ENCODE data around the gene THBS3. TPM values are rescaled to one million over a fixed set of nuclear protein-coding genes. Genes with fewer than 3 reads are reported as not detected.
"Not testable (repeated sequence)": the region's sequence is repeated elsewhere in the genome, so short reads cannot be mapped to it uniquely, and the experiment has no call there.

The THBS3 gene
- polyA plus RNA-seq, 1 donor from 2014 or later: 99.6 TPM

DNA sequence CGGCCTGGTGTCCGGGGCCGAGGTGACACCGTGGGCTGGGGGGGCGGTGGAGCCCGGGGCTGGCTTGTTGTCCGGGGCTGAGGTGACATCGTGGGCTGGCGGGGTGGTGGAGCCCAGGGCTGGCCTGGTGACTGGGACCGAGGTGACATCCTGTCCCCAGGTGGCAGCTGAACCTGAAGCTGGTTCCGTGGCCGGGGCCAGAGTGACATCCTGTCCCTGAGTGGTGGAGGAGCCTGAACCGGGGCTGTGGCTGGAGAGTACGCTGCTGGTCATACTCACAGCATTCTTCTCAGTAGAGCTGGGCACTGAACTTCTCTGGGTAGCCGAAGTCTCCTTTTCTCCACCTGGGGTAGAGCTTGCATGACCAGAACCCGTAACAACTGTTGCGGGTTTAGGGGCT lies 15.8 kb downstream of the THBS3 start:
- no peak for TF ChIP-seq SMC3 (conservative IDR thresholded peaks at IDR 0.05; ENCODE audit: poor library complexity)
- TF ChIP-seq, protein P1, sequence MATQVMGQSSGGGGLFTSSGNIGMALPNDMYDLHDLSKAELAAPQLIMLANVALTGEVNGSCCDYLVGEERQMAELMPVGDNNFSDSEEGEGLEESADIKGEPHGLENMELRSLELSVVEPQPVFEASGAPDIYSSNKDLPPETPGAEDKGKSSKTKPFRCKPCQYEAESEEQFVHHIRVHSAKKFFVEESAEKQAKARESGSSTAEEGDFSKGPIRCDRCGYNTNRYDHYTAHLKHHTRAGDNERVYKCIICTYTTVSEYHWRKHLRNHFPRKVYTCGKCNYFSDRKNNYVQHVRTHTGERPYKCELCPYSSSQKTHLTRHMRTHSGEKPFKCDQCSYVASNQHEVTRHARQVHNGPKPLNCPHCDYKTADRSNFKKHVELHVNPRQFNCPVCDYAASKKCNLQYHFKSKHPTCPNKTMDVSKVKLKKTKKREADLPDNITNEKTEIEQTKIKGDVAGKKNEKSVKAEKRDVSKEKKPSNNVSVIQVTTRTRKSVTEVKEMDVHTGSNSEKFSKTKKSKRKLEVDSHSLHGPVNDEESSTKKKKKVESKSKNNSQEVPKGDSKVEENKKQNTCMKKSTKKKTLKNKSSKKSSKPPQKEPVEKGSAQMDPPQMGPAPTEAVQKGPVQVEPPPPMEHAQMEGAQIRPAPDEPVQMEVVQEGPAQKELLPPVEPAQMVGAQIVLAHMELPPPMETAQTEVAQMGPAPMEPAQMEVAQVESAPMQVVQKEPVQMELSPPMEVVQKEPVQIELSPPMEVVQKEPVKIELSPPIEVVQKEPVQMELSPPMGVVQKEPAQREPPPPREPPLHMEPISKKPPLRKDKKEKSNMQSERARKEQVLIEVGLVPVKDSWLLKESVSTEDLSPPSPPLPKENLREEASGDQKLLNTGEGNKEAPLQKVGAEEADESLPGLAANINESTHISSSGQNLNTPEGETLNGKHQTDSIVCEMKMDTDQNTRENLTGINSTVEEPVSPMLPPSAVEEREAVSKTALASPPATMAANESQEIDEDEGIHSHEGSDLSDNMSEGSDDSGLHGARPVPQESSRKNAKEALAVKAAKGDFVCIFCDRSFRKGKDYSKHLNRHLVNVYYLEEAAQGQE (IDR thresholded peaks at IDR 0.05; ENCODE audit: borderline replicate concordance): no peak
- no peaks in the 10 kb centered on the region for H3K36me3 ChIP-seq (ENCODE audit: insufficient read depth, low read length)
- H3K27ac ChIP-seq (ENCODE audit: low read length): no peak overlapping the region
- H2AFZ ChIP-seq (ENCODE audit: low read depth, low read length): no peak overlapping the region
- no peaks in the 10 kb centered on the region for H3K9me2 ChIP-seq (ENCODE audit: insufficient read depth, low read length)
- no peak overlapping the region for H3K4me3 ChIP-seq (ENCODE audit: low read length)
- H3K79me2 ChIP-seq (replicated peaks; ENCODE audit: insufficient read depth, low read length): peaks cover 17% of the 10 kb centered on the region
- no peaks in the 10 kb centered on the region for H3K27me3 ChIP-seq (ENCODE audit: insufficient read depth, low read depth, low read length)
- H3F3A ChIP-seq (ENCODE audit: insufficient read depth, low read length, poor library complexity, severe bottlenecking): no peaks in the 10 kb centered on the region
- no peaks in the 10 kb centered on the region for H4K20me1 ChIP-seq (ENCODE audit: insufficient read depth)
- no peak overlapping the region for H3K9ac ChIP-seq (ENCODE audit: low read length)
- no peak overlapping the region for H3K4me2 ChIP-seq (ENCODE audit: low read length)
- no peaks in the 10 kb centered on the region for H3K9me3 ChIP-seq (ENCODE audit: low read length)

DNA sequence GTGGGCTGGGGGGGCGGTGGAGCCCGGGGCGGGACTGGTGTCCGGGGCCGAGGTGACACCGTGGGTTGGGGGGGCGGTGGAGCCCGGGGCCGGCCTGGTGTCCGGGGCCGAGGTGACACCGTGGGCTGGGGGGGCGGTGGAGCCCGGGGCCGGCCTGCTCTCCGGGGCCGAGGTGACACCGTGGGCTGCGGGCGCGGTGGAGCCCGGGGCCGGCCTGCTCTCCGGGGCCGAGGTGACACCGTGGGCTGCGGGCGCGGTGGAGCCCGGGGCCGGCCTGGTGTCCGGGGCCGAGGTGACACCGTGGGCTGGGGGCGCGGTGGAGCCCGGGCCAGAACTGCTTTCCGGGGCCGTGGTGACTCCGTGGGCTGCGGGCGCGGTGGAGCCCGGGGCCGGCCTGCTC lies 17.8 kb downstream of the THBS3 start:
- not testable (repeated sequence) for H3K4me3 ChIP-seq (ENCODE audit: low read length); H3K27me3 ChIP-seq (ENCODE audit: insufficient read depth, low read depth, low read length); H2AFZ ChIP-seq (ENCODE audit: low read depth, low read length); H3K79me2 ChIP-seq (replicated peaks; ENCODE audit: insufficient read depth, low read length); H3K9me3 ChIP-seq (ENCODE audit: low read length); H4K20me1 ChIP-seq (ENCODE audit: insufficient read depth); H3F3A ChIP-seq (ENCODE audit: insufficient read depth, low read length, poor library complexity, severe bottlenecking); H3K27ac ChIP-seq (ENCODE audit: low read length); H3K9me2 ChIP-seq (ENCODE audit: insufficient read depth, low read length); H3K36me3 ChIP-seq (ENCODE audit: insufficient read depth, low read length); H3K4me2 ChIP-seq (ENCODE audit: low read length); H3K9ac ChIP-seq (ENCODE audit: low read length)

DNA sequence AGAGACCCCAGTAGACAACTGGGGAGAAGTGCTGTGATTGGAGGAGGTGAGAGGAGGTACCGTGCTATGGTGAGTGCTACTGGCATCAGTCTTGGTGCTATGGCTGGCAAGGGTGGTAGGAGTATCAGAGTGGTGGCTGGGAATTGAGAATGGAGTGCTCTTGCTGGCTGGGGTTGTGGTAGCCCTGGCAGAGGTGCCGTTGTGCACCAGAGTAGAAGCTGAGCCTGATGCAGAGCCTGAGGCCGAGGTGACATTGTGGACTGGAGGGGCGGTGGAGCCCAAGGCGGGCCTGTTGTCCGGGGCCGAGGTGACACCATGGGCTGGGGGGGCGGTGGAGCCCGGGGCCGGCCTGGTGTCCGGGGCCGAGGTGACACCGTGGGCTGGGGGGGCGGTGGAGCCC lies 19.4 kb downstream of the THBS3 start:
- H3F3A ChIP-seq (ENCODE audit: insufficient read depth, low read length, poor library complexity, severe bottlenecking): no peaks in the 10 kb centered on the region
- no peak overlapping the region for H3K4me2 ChIP-seq (ENCODE audit: low read length)
- H3K27me3 ChIP-seq (ENCODE audit: insufficient read depth, low read depth, low read length): no peaks in the 10 kb centered on the region
- no peaks in the 10 kb centered on the region for H3K9me3 ChIP-seq (ENCODE audit: low read length)
- no peak overlapping the region for H2AFZ ChIP-seq (ENCODE audit: low read depth, low read length)
- TF ChIP-seq, protein P1 (IDR thresholded peaks at IDR 0.05; ENCODE audit: borderline replicate concordance): no peak
- no peak for TF ChIP-seq EZH2 (IDR thresholded peaks at IDR 0.05; ENCODE audit: borderline replicate concordance, insufficient read depth, low read length, poor library complexity, severe bottlenecking)
- TF ChIP-seq, protein P2, sequence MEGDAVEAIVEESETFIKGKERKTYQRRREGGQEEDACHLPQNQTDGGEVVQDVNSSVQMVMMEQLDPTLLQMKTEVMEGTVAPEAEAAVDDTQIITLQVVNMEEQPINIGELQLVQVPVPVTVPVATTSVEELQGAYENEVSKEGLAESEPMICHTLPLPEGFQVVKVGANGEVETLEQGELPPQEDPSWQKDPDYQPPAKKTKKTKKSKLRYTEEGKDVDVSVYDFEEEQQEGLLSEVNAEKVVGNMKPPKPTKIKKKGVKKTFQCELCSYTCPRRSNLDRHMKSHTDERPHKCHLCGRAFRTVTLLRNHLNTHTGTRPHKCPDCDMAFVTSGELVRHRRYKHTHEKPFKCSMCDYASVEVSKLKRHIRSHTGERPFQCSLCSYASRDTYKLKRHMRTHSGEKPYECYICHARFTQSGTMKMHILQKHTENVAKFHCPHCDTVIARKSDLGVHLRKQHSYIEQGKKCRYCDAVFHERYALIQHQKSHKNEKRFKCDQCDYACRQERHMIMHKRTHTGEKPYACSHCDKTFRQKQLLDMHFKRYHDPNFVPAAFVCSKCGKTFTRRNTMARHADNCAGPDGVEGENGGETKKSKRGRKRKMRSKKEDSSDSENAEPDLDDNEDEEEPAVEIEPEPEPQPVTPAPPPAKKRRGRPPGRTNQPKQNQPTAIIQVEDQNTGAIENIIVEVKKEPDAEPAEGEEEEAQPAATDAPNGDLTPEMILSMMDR (IDR thresholded peaks at IDR 0.05; ENCODE audit: poor library complexity, severe bottlenecking): no peak
- TF ChIP-seq EP300 (conservative IDR thresholded peaks at IDR 0.05; ENCODE audit: poor library complexity, severe bottlenecking): no peak
- no peak for TF ChIP-seq TAF1 (IDR thresholded peaks at IDR 0.05; ENCODE audit: low read depth)
- no peak for TF ChIP-seq POLR2AphosphoS5 (IDR thresholded peaks at IDR 0.05)
- TF ChIP-seq SMC3 (conservative IDR thresholded peaks at IDR 0.05; ENCODE audit: poor library complexity): no peak
- no peak for TF ChIP-seq MXI1 (conservative IDR thresholded peaks at IDR 0.05; ENCODE audit: poor library complexity, severe bottlenecking)
- TF ChIP-seq RAD21 (conservative IDR thresholded peaks at IDR 0.05): no peak
- H3K27ac ChIP-seq (ENCODE audit: low read length): no peak overlapping the region
- no peaks in the 10 kb centered on the region for H3K79me2 ChIP-seq (replicated peaks; ENCODE audit: insufficient read depth, low read length)
- no peaks in the 10 kb centered on the region for H4K20me1 ChIP-seq (ENCODE audit: insufficient read depth)
- no peaks in the 10 kb centered on the region for H3K9me2 ChIP-seq (ENCODE audit: insufficient read depth, low read length)
- H3K4me3 ChIP-seq (ENCODE audit: low read length): no peak overlapping the region
- H3K36me3 ChIP-seq (ENCODE audit: insufficient read depth, low read length): no peaks in the 10 kb centered on the region
- H3K9ac ChIP-seq (ENCODE audit: low read length): no peak overlapping the region

All from neural cell (in vitro differentiated cells).